Left kidney (tissue), 2 donors: ENCODE measurements around the gene GUCY1A1. TPM values are rescaled to one million over a fixed set of nuclear protein-coding genes. Genes with fewer than 3 reads are reported as not detected.

ENCODE experiments used
- DNase-seq: peaks from one replicate; pipeline ENCODE4 v3.0.0-alpha.2; 2013
- polyA plus RNA-seq: library from polyadenylated mRNA; unstranded; fragments of 120-200 nt; gene quantifications from one replicate; pipeline ENCODE4 v1.2.1, GENCODE V29; 2013; ENCODE audit not compliant: insufficient read length

GUCY1A1 gene
- polyA plus RNA-seq, 1 donor, result 78.4 TPM

- no peak for DNase-seq
These were observed 107.4 kb downstream of the GUCY1A1 start for GRCh38 chr4:155774033-155774432.

- no peak for DNase-seq
These were observed 111.5 kb downstream of the GUCY1A1 start for GRCh38 chr4:155777971-155778735.

GRCh38 chr4:155780775-155781174, 114.1 kb downstream of the GUCY1A1 start:
- DNase-seq, result no peak

GRCh38 chr4:155781249-155781831, 114.7 kb downstream of the GUCY1A1 start:
- DNase-seq, result no peak

Other genes starting within 250 kb of the GUCY1A1 start
- 72.1 TPM for gene GUCY1B1, start 92.2 kb downstream of the GUCY1A1 start, polyA plus RNA-seq
- 0.22 TPM for gene ASIC5, start 199.4 kb downstream of the GUCY1A1 start, polyA plus RNA-seq
- gene TDO2, start 236.8 kb downstream of the GUCY1A1 start, polyA plus RNA-seq, result 3.1 TPM